Astrocyte of the hippocampus (primary cell): ENCODE data around the gene TEN1.
"Not testable (repeated sequence)": the region's sequence is repeated elsewhere in the genome, so short reads cannot be mapped to it uniquely, and the experiment has no call there.

ENCODE experiments used
- DNase-seq: peaks from one replicate; pipeline ENCODE4 v3.0.0; 2011; ENCODE audit warnings: low read depth, low spot score

TEN1 gene

DNA sequence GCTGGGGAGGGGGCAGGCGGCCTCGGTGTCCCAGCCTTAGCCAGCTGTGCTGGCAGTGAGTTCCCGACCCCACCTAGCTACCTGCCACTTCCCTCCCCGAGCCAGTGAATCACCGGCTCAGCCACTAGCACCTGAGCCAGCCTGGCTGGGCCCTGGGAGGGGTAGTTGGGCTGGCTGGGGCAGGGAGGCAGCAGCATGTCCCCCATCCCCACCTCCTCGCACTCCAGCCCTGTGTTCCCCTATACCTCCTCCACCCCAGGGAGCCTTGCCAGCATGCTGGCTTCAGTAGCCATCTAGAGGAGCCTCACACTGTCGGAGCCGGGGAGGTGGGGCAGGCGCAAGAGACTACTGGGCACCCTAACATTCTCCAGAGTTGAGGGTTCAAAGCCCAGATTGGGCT is 45.3 kb downstream of the TEN1 start:
- DNase-seq, result no peak

- DNase-seq, result no peak
These were observed 46.3 kb downstream of the TEN1 start for GRCh38 chr17:76025294-76025693.

DNA sequence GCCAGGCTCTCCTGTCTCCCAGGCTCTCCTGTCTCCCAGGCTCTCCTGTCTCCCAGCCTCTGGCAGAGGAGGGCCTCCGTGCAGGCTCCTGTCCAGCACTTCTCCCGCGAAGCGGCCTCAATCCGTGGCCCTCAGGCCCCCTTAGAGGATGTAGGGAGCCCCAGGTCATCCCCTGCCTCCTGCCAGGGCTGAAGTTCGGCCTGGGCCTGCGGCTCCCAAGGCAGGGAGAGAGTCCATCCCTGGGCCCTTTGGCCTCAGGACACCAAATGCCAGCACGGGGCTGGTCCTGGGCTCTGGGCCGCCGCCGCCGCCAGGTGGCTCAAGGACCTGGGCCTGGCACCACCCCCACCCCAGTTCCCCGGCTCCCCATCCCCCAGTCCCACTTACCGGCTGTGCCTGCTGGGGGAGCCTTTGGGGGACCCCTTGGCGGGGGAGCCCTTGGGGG is 47.7 kb downstream of the TEN1 start:
- no peak for DNase-seq

- no peak for DNase-seq
These were observed 48.3 kb downstream of the TEN1 start, which contains the start of gene EVPL for GRCh38 chr17:76027159-76027839. Gene EVPL (minus strand): TSS chr17:76027306. CDS start chr17:76027198, 108 bp downstream.

GRCh38 chr17:76032073-76032779 is 53.2 kb downstream of the TEN1 start:
- DNase-seq, result no peak

GRCh38 chr17:76032780-76033108 is 53.7 kb downstream of the TEN1 start:
- DNase-seq, result no peak

DNA sequence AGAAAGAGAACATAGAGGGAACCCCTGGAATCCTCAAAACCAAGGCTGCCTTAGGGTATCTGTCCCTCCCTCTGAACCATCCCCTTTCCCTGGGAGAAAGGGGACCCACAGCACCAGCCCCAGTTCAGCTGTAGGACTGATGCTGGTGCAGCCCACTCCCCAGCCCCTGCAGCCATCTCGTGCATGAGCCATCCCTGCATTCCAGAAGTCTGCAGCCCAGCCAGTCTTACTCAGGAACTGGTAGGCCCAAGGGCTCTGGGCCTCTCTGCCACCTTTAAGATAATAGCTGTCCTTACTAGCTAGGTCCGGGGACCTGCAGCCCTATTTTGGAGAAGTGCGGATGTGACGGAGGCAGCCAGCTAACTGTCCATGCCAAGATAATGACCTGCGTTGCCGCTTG is 54.1 kb downstream of the TEN1 start:
- DNase-seq, result no peak

- no peak for DNase-seq
These were observed 55.6 kb downstream of the TEN1 start for GRCh38 chr17:76034428-76035350.

GRCh38 chr17:76036497-76037261 is 57.6 kb downstream of the TEN1 start:
- no peak for DNase-seq

GRCh38 chr17:76038050-76038449 is 59.0 kb downstream of the TEN1 start:
- DNase-seq, result no peak

GRCh38 chr17:76039121-76039520 is 60.1 kb downstream of the TEN1 start:
- no peak for DNase-seq

DNA sequence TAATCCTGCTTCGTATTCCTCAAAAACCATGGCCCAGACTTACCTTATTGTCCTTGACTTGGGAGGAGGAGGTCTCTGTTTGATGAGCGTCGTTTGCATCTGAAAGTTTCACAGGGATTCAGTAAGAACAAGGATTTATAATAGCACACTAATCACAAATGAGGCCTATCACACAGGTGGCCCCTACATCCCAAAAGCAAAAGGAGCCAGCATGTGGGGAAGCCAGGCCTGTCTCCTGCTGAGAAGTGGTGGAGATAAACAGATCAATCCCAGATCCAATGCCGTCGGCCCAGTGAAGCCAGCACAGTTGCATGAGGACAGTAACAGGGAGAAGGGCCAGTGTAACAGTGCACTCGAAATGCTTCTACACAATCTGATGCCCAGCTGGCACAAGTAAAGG is 61.3 kb downstream of the TEN1 start:
- DNase-seq, result no peak

- not testable (repeated sequence) for DNase-seq
These were observed 63.8 kb downstream of the TEN1 start for GRCh38 chr17:76042868-76043267.

DNA sequence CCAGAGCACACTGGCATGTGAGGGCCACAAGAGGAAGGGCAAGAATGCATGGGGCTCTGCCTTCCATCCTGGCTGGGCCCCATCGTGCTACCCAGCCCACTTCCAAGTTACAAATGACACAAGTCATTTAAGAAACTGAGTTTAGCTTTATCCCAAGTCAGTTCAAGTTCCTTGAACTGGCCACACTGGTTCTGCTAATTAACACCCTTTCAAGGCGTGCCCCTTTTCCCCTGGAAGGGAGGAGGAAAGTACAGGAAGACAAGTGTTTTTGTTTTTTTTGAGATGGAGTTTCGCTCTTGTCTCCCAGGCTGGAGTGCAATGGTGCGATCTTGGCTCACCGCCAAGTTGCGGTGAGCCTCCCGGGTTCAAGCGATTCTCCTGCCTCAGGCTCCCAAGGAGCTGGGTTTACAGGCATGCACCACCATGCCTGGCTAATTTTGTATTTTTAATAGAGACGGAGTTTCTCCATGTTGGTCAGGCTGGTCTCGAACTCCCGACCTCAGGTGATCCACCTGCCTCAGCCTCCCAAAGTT is 65.5 kb downstream of the TEN1 start:
- DNase-seq, result not testable (repeated sequence)

DNA sequence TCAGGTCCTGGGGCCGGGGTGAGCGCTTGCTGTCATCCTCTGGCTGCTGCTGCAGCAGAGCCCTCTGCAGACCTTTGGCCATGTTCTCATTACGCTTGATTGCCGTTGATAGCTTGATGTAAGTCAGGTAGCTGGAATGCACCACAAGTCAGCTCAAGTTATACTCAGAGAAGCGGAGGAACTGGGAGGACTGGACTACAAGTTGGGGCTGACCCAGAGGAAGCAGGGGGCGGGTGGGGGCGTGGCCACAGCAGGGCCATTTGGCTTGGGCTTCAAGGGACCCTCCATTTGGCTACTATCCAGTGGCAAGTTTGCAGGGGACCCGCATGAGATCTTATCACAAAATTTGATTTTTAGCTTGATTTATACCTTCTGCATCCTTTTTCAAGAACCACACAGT is 67.0 kb downstream of the TEN1 start:
- DNase-seq, result no peak

- DNase-seq, result no peak
These were observed 69.1 kb downstream of the TEN1 start for GRCh38 chr17:76048025-76048605.

DNA sequence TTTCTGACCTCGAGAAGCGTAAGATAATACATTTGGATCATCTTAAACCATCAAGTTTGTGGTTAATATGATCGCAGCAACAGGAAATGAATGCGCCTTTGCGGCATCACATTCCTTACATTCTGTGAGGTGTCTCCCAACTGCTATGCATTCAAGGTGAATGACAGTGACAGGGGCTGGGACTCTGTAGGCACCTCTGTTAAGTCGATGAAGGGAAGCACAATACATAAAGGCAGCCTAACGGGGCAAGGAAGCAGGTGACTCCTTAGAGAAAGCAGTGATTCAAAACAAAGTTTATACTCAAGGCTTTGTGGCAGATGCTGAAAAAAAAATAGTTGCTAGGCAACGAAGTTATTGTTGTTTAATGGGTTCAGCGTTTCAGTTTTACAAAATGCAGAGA is 69.7 kb downstream of the TEN1 start:
- DNase-seq, result no peak

- DNase-seq, result no peak
These were observed 70.2 kb downstream of the TEN1 start for GRCh38 chr17:76049239-76049638.

DNA sequence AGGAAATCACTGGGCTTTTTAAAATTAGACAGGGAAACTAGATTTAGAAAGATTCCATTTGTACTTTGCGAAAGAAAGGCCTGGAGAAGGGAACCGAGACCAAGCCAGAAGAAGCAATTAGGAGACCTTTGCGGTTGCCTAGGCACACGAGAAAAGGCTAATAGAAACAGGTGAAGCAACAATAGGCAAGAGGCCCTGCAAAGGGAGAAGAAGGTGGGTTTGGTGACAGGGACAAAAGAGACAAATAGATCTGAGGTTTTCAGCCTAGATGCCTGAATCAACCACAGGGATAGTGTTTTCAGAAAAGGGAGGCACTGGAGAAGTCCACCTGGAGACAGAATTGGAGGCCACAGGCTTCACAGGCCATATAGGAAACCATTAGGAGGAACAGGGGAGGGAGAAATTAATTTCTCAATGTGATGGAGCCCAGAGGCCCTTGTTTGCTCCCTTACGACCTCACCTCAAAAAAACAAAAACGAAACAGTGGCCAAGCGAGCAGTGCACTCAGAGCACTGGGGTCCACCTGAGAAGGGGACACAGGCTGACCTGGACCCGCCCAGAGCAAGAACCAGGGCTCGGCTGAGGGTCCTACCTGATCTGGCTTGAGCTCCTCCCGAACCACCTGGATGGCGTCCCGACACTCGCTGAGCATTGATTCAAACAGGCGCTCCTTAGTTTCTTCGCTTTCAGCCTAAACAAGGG is 70.9 kb downstream of the TEN1 start:
- DNase-seq, result no peak
